GM12878 (cell line): ENCODE measurements around the gene A4GNT. TPM values are rescaled to one million over a fixed set of nuclear protein-coding genes. Genes with fewer than 3 reads are reported as not detected.

Experiments used
- ATAC-seq: fragments of 200-7000 bp; cut with Tn5 transposase; 3 replicates; pipeline ENCODE4 v1.9.1; 2020; ENCODE audit warnings: mild to moderate bottlenecking, moderate library complexity
- BruUV-seq: library from RNA; stranded (reverse); fragments of 400-500 nt; replicated peaks from 2 replicates; lab custom pipeline; 2021; lab: Mats Ljungman, UMichigan
- CTCF ChIA-PET: fragments of 300-600 bp; sonication (Branson Sonifier 250); formaldehyde crosslinking; extraction: SDS; loops from one replicate; lab custom pipeline; 2021; ENCODE audit warnings: inconsistent platforms; lab: Yijun Ruan, JAX
- POLR2A ChIA-PET: fragments of 350-600 bp; formaldehyde crosslinking; extraction: SDS; loops from one replicate; lab custom pipeline; 2021; ENCODE audit warnings: inconsistent platforms; lab: Charles Lee
- RAD21 ChIA-PET: fragments of 300-600 bp; sonication (Branson Sonifier 250); formaldehyde crosslinking; loops from one replicate; lab custom pipeline; 2023; ENCODE audit warnings: antibody characterized with exemption; ENCODE audit not compliant: unreplicated experiment; lab: Charles Lee
- SMC1A ChIA-PET: fragments of 300-600 bp; sonication (Branson Sonifier 250); formaldehyde crosslinking; loops from one replicate; lab custom pipeline; 2023; ENCODE audit not compliant: unreplicated experiment, uncharacterized antibody; lab: Charles Lee
- DNase-seq: peaks from one replicate; pipeline ENCODE4 v3.0.0-alpha.2; 2011; ENCODE audit warnings: low read depth, low spot score
- FAIRE-seq: peaks from 3 replicates; lab custom pipeline; 2011; peaks lifted over from hg19 to GRCh38; lab: Jason Lieb, UNC
- H2AFZ ChIP-seq: 2 replicates; pipeline ENCODE4 v1.6.0; 2011; ENCODE audit warnings: low read depth, low read length, control low read depth; ENCODE audit not compliant: control insufficient read depth
- H3K27ac ChIP-seq: 2 replicates; pipeline ENCODE4 v1.5.1; 2011; ENCODE audit warnings: control low read depth; ENCODE audit not compliant: control insufficient read depth, insufficient read depth
- H3K27me3 ChIP-seq, 2 experiments: replicated peaks in 1 of 2; 2 replicates each; pipeline versions ENCODE4 v1.6.0 to v1.6.1; 2011; ENCODE audit warnings: low read length in 1 of 2; ENCODE audit not compliant: control insufficient read depth in 2 of 2, insufficient read depth in 2 of 2
- H3K36me3 ChIP-seq, 2 experiments: 2 replicates each; pipeline ENCODE4 v1.5.1; 2011; ENCODE audit warnings: low read length in 1 of 2; ENCODE audit not compliant: control insufficient read depth in 2 of 2, insufficient read depth in 2 of 2
- H3K4me1 ChIP-seq: 2 replicates; pipeline ENCODE4 v1.6.1; 2011; ENCODE audit warnings: mild to moderate bottlenecking, low read length, moderate library complexity, mixed read lengths; ENCODE audit not compliant: control insufficient read depth, insufficient read depth
- H3K4me2 ChIP-seq: 2 replicates; pipeline ENCODE4 v1.6.0; 2011; ENCODE audit warnings: control low read depth; ENCODE audit not compliant: control insufficient read depth, insufficient read depth
- H3K4me3 ChIP-seq: fragments of 200-600 bp; sonication (generic); 2 replicates; pipeline ENCODE4 v1.5.1; 2016
- H3K79me2 ChIP-seq: 2 replicates; pipeline ENCODE4 v1.6.0; 2011; ENCODE audit warnings: low read length; ENCODE audit not compliant: control insufficient read depth, insufficient read depth
- H3K9ac ChIP-seq: 2 replicates; pipeline ENCODE4 v1.8.0; 2011; ENCODE audit warnings: low read length, control low read depth, mixed read lengths; ENCODE audit not compliant: control insufficient read depth, insufficient read depth
- H3K9me3 ChIP-seq: replicated peaks from 3 replicates; pipeline ENCODE4 v1.5.1; 2011; ENCODE audit warnings: mild to moderate bottlenecking, low read length; ENCODE audit not compliant: control insufficient read depth, insufficient read depth
- H4K20me1 ChIP-seq: 2 replicates; pipeline ENCODE4 v1.6.0; 2011; ENCODE audit not compliant: control insufficient read depth, insufficient read depth
- EED ChIP-seq: sonication (generic); IDR thresholded peaks from 2 replicates; pipeline ENCODE4 v1.6.1; 2016; ENCODE audit warnings: antibody characterized with exemption, low read depth
- GABPA ChIP-seq: IDR thresholded peaks from 2 replicates; pipeline ENCODE4 v1.6.1; 2014; ENCODE audit warnings: antibody characterized with exemption, low read depth, mild to moderate bottlenecking, inconsistent platforms
- HCFC1 ChIP-seq: fragments of 150-350 bp; IDR thresholded peaks from 2 replicates; pipeline ENCODE4 v1.6.1; 2014; ENCODE audit warnings: low read length
- HSF1 ChIP-seq: fragments of 150-350 bp; IDR thresholded peaks from 2 replicates; pipeline ENCODE4 v1.6.1; 2014; ENCODE audit warnings: mild to moderate bottlenecking, low read depth, low read length
- JUNB ChIP-seq: IDR thresholded peaks from 2 replicates; pipeline ENCODE4 v1.6.1; 2016; ENCODE audit warnings: antibody characterized with exemption, mild to moderate bottlenecking
- RB1 ChIP-seq: fragments of 450-650 bp; formaldehyde crosslinking; IDR thresholded peaks from 2 replicates; pipeline ENCODE4 v1.6.1; 2017; ENCODE audit warnings: mild to moderate bottlenecking, borderline replicate concordance
- WGBS: methylation state at CpG from one replicate; pipeline ENCODE4 v1.1.6; 2016; ENCODE audit warnings: low lambda C conversion rate; ENCODE audit not compliant: insufficient replicate concordance, insufficient coverage; ENCODE audit errors: missing lambda C conversion rate; 5-methylcytosine and 5-hydroxymethylcytosine counted together
- in situ Hi-C: fragments of 300-500 bp; cut with MboI; formaldehyde crosslinking; loops from 9 replicates; pipeline ENCODE4 v1.14.3; 2018; ENCODE audit warnings: mixed read lengths
- intact Hi-C: fragments of 100-400 bp; cut with micrococcal nuclease; formaldehyde crosslinking; loops from one replicate; pipeline ENCODE4 v1.14.2; 2022; ENCODE audit not compliant: unreplicated experiment
- polyA plus RNA-seq, 11 experiments: library from polyadenylated mRNA; depleted of rRNA in 4 of 11; unstranded in 6 of 11; stranded (reverse) in 5 of 11; fragments of >200 nt; fragmentation: Nextera tagmentation in 4 of 11; fragmentation: Illumina TruSeq in 1 of 11; extraction: Ambion mirVana in 4 of 11; extraction: Trizol in 1 of 11; gene quantifications; 1 replicate in 1 of 11; 2 replicates in 10 of 11; pipeline versions ENCODE4 v1.2.1 to v1.2.3, GENCODE V29; 2011 to 2016; ENCODE audit warnings: inconsistent platforms in 2 of 11, missing spikeins in 2 of 11, low read depth in 1 of 11
- total RNA-seq, 4 experiments: library from RNA; depleted of rRNA in 3 of 4; stranded (reverse); fragments of >200 nt in 3 of 4; fragmentation: Illumina TruSeq in 1 of 4; extraction: Trizol in 1 of 4; gene quantifications; 2 replicates each; pipeline versions ENCODE4 v1.2.1 to v1.2.3, GENCODE V29; 2013 to 2021

The A4GNT gene
- total and polyA plus RNA-seq, 10 of the 15 experiments (the other 5 are each of a cell fraction or from before 2014, with no cell fraction given), result not detected

DNA sequence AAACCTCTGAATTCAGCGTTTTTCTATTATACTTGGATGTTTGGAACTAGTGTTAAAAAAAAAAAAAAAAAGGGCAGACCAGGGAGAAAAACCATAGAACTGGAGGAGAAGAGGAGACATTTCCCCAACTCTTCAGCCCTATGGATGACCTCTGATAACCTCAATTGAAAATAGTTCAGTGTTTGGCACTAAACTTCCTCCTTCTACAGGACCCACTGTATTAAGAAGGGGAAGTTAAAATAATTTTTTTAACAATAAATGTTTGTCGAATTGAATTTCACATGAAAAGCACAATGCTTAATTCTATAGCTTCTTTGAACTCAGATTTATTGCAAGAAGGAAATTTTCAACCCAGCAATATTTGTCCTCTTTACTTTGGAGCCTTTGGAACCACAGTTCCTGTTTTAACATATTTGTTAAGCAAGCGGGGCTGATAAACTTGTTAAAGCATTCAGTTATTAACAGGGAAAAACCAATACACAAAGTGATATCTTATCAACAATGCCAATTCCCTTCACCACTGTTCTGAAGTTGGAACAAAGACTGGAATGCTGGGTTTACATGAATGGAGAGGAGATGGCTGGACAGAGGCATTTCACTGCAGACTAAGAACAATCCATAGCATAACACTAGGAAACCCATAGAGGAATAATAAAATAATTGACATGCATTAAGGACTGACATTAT is 3.1 kb upstream of the A4GNT start:
- Histone ChIP-seq H3K27ac (no peak overlapping the region), H3K36me3 (no peaks in the 10 kb centered on the region), H4K20me1 (no peaks in the 10 kb centered on the region), H2AFZ (no peak overlapping the region), H3K9ac (no peak overlapping the region), H3K4me3 (no peak overlapping the region), H3K9me3 (no peaks in the 10 kb centered on the region), H3K79me2 (no peaks in the 10 kb centered on the region), H3K27me3 (peaks cover 0 to 2% of the 10 kb centered on the region in 2 experiments; a peak in 1 of 4 replicates), H3K4me2 (no peak overlapping the region), H3K4me1 (no peaks in the 10 kb centered on the region)
- FAIRE-seq, result no peak
- no peak for TF ChIP-seq EED
- no peak for TF ChIP-seq JUNB
- no peak for TF ChIP-seq HCFC1
- TF ChIP-seq HSF1, result no peak
- no peak for TF ChIP-seq GABPA
- TF ChIP-seq RB1, result no peak
- DNase-seq, result no peak
- intact Hi-C loops, result no loop called here
- ChIA-PET POLR2A (no interaction called here), SMC1A (no interaction called here), RAD21 (no interaction called here), CTCF (no interaction called here)
- ATAC-seq, result no peak
- 22% methylated on average over 3 of the region's 3 CpGs for WGBS
- in situ Hi-C loops, result no loop called here
- no TSS peak for BruUV-seq
